PC-9 (cell line): ENCODE measurements around the gene ACRV1.

Source experiments
- EZH2 ChIP-seq: fragments of 200-600 bp; sonication (generic); IDR thresholded peaks from 2 replicates; pipeline ENCODE4 v1.8.0; 2017; ENCODE audit warnings: antibody characterized with exemption, low read depth
- TF ChIP-seq, protein P1 (sequence below): fragments of 200-600 bp; sonication (generic); conservative IDR thresholded peaks from 2 replicates; pipeline ENCODE4 v1.6.1; 2017; ENCODE audit warnings: mixed run types, antibody characterized with exemption, mild to moderate bottlenecking, moderate library complexity

DNA sequence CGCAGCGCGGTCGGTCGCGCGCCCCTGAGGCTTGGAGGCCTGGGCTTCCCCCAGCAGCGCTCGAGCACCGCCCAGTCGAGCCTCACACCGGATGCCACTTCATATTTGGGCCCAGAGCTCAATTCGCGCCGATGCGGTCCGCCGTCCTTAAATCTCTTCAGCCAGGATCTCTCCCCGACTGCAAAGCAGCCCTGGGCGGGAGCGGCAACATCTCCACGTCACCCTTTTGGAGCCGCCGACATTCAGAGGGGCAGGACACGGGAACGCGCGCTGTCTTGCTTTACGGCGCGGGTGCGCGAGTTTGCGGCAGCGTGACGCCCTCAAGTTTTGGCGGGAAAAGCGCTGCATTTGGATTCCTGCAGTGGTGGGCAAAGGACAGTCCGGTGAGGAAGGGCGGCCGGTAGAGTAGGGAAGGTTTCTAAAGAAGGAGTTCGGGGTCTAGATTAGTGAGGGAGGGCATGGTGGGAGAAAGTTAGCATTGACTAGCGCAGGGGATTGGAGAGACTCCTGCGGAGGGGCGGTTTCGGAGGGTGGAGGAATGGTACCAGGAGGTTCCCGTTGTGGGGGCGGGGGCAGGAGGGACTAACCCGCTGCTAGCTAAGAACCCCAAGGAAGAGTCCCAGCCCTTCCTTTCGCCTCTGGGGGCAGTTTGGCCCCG is 54.9 kb downstream of the ACRV1 start:
- TF ChIP-seq, protein P1, sequence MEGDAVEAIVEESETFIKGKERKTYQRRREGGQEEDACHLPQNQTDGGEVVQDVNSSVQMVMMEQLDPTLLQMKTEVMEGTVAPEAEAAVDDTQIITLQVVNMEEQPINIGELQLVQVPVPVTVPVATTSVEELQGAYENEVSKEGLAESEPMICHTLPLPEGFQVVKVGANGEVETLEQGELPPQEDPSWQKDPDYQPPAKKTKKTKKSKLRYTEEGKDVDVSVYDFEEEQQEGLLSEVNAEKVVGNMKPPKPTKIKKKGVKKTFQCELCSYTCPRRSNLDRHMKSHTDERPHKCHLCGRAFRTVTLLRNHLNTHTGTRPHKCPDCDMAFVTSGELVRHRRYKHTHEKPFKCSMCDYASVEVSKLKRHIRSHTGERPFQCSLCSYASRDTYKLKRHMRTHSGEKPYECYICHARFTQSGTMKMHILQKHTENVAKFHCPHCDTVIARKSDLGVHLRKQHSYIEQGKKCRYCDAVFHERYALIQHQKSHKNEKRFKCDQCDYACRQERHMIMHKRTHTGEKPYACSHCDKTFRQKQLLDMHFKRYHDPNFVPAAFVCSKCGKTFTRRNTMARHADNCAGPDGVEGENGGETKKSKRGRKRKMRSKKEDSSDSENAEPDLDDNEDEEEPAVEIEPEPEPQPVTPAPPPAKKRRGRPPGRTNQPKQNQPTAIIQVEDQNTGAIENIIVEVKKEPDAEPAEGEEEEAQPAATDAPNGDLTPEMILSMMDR: no peak
- TF ChIP-seq EZH2: no peak
